ENCODE measurements around the gene P3H2. TPM values are rescaled to one million over a fixed set of nuclear protein-coding genes. Genes with fewer than 3 reads are reported as not detected.

The P3H2 gene
- total and polyA plus RNA-seq, 2 experiments from 2014 or later = 8.2 to 24.2 TPM

GRCh38 chr3:190131329-190131728 is 10.6 kb upstream of the P3H2 start:
- Histone ChIP-seq H3K9me2 (ENCODE audit: insufficient read depth) (no peaks in the 10 kb centered on the region), H3K27me3 (ENCODE audit: insufficient read depth) (no peaks in the 10 kb centered on the region), H3K36me3 (ENCODE audit: insufficient read depth) (no peaks in the 10 kb centered on the region), H4K20me1 (replicated peaks; ENCODE audit: insufficient read depth) (no peaks in the 10 kb centered on the region), H3K4me3 (no peak overlapping the region), H3K27ac (ENCODE audit: low read depth) (no peak overlapping the region), H3K4me1 (ENCODE audit: insufficient read depth) (peaks cover 15% of the 10 kb centered on the region), H3K4me2 (no peak overlapping the region), H3K79me2 (replicated peaks; ENCODE audit: insufficient read depth) (no peaks in the 10 kb centered on the region), H3F3A (replicated peaks; ENCODE audit: low read depth) (no peaks in the 10 kb centered on the region), H2AFZ (no peak overlapping the region)
- no peak overlapping the region for H3K4me3 Mint-ChIP-seq
- TF ChIP-seq REST (IDR thresholded peaks at IDR 0.05; ENCODE audit: unreplicated experiment) = no peak
- TF ChIP-seq CTCF (conservative IDR thresholded peaks at IDR 0.05; ENCODE audit: low read depth in 2 of 2) = no peak
- no peak for TF ChIP-seq JUNB (IDR thresholded peaks at IDR 0.05; ENCODE audit: unreplicated experiment)
- TF ChIP-seq CREB1 (CRISPR knock-in tag; IDR thresholded peaks at IDR 0.05; ENCODE audit: low read depth) = no peak
- TF ChIP-seq STAT1 (IDR thresholded peaks at IDR 0.05; ENCODE audit: unreplicated experiment) = no peak
- no peak for TF ChIP-seq ZNF462 (CRISPR knock-in tag; IDR thresholded peaks at IDR 0.05)
- no peak for TF ChIP-seq ZNF114 (CRISPR knock-in tag; IDR thresholded peaks at IDR 0.05)
- H3K27me3 Mint-ChIP-seq (ENCODE audit: insufficient read depth, low read depth, poor library complexity) = no peaks in the 10 kb centered on the region
- DNase-seq (ENCODE audit: low spot score) (no peak), ATAC-seq (no peak)
- H3K27ac Mint-ChIP-seq = no peak overlapping the region
- H3K4me1 Mint-ChIP-seq = peaks cover 23% of the 10 kb centered on the region
- no peaks in the 10 kb centered on the region for H3K36me3 Mint-ChIP-seq (ENCODE audit: low read depth)
- no peaks in the 10 kb centered on the region for H3K9me3 Mint-ChIP-seq

All from GM23338 (cell line).